ENCODE data around the gene ZNF324B.

DNA sequence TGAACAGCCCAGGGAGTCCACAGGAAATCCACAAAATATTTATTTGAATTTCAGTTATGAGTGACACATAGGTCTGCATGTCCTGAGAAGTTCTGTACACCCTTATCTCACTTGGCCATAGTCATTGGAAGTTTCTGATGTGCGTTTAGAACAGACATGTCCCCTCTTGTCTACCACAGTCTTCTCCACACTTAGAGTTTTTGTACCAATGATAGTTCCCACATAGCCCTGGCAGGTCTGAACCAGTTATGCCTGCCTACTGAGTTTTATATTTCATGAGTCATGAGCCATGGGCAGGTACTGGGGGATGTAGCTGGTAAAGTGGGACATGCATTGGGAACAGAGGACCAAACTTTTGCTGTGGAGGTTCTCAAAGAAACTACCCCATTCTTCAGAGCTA, 22.8 kb upstream of the ZNF324B start:
- TF ChIP-seq CTCF (IDR thresholded peaks at IDR 0.05 in 4 of 5, conservative IDR thresholded peaks at IDR 0.05 in 1 of 5): no peak
- TF ChIP-seq POLR2A (IDR thresholded peaks at IDR 0.05): no peak

Measured in gastrocnemius medialis (tissue), 4 donors.